NCI-H2029 treated with DMSO at 0.1 percent for 48 hours (cell line): ENCODE results near the gene MOXD1.
"Not testable (repeated sequence)": the region's sequence is repeated elsewhere in the genome, so short reads cannot be mapped to it uniquely, and the experiment has no call there.

Experiments used
- DNase-seq: peaks from one replicate; lab custom pipeline; 2025; lab: John Stamatoyannopoulos, UW

The MOXD1 gene

GRCh38 chr6:132354517-132355167 is 46.6 kb downstream of the MOXD1 start:
- DNase-seq: no peak

- DNase-seq: not testable (repeated sequence)
These were observed 49.3 kb downstream of the MOXD1 start for GRCh38 chr6:132351986-132352385.

- DNase-seq: no peak
These were observed 53.0 kb downstream of the MOXD1 start for GRCh38 chr6:132348231-132348630.

GRCh38 chr6:132344811-132345210 is 56.5 kb downstream of the MOXD1 start:
- no peak for DNase-seq

- DNase-seq: no peak
These were observed 59.6 kb downstream of the MOXD1 start for GRCh38 chr6:132341646-132342045.

GRCh38 chr6:132334521-132334885 is 66.8 kb downstream of the MOXD1 start:
- DNase-seq: no peak

- no peak for DNase-seq
These were observed 67.4 kb downstream of the MOXD1 start for GRCh38 chr6:132333639-132334520.

GRCh38 chr6:132330759-132331158 is 70.5 kb downstream of the MOXD1 start:
- no peak for DNase-seq

- DNase-seq: no peak
These were observed 78.9 kb downstream of the MOXD1 start for GRCh38 chr6:132322398-132322797.

GRCh38 chr6:132320007-132320406 is 81.3 kb downstream of the MOXD1 start:
- DNase-seq: no peak

GRCh38 chr6:132316970-132317369 is 84.3 kb downstream of the MOXD1 start:
- DNase-seq: no peak

GRCh38 chr6:132314432-132314831 is 86.8 kb downstream of the MOXD1 start:
- DNase-seq: no peak

- no peak for DNase-seq
These were observed 90.4 kb downstream of the MOXD1 start for GRCh38 chr6:132310921-132311320.

GRCh38 chr6:132310151-132310550 is 91.1 kb downstream of the MOXD1 start:
- not testable (repeated sequence) for DNase-seq

- DNase-seq: no peak
These were observed 96.4 kb downstream of the MOXD1 start for GRCh38 chr6:132304891-132305305.

- DNase-seq: no peak
These were observed 100.8 kb downstream of the MOXD1 start for GRCh38 chr6:132300323-132300949.

GRCh38 chr6:132298344-132298949 is 102.8 kb downstream of the MOXD1 start:
- no peak for DNase-seq

- DNase-seq: no peak
These were observed 111.5 kb downstream of the MOXD1 start for GRCh38 chr6:132289756-132290155.

GRCh38 chr6:132287101-132287500 is 114.2 kb downstream of the MOXD1 start:
- no peak for DNase-seq

- no peak for DNase-seq
These were observed 114.8 kb downstream of the MOXD1 start for GRCh38 chr6:132286298-132287019.

- no peak for DNase-seq
These were observed 116.1 kb downstream of the MOXD1 start for GRCh38 chr6:132285004-132285780.
